Measurements from ENCODE around the gene GPR6.

GPR6 gene

GRCh38 chr6:109998159-109998785 lies 20.2 kb downstream of the GPR6 start:
- POLR2A ChIA-PET = no interaction called here
- CTCF ChIA-PET = interaction anchor here (1.2 kb wide), 1 partner anchor 12 kb away, joined by 4 read pairs; no protein-coding TSS in a partner anchor
- H3K27ac ChIP-seq (ENCODE audit: extremely low read depth, low read depth, low read length) = no peak overlapping the region

GRCh38 chr6:109999740-110000139 lies 21.6 kb downstream of the GPR6 start:
- Histone ChIP-seq H3K4me3 (ENCODE audit: low read depth, low read length) (no peak overlapping the region), H3K36me3 (ENCODE audit: control insufficient read depth in 2 of 2, insufficient read depth in 1 of 2, low read length in 2 of 2) (no peaks in the 10 kb centered on the region), H3K27ac (ENCODE audit: extremely low read depth, low read depth, low read length) (no peak overlapping the region), H3K9me3 (ENCODE audit: control insufficient read depth, insufficient read depth, low read depth, low read length) (no peaks in the 10 kb centered on the region), H3K4me1 (ENCODE audit: control insufficient read depth, insufficient read depth, low read length) (no peaks in the 10 kb centered on the region)
- POLR2A ChIA-PET = no interaction called here
- TF ChIP-seq ZNF626 (tag by site-specific recombination; IDR thresholded peaks at IDR 0.05) (no peak), SALL2 (tag by site-specific recombination; IDR thresholded peaks at IDR 0.05; ENCODE audit: borderline replicate concordance) (no peak), ZNF292 (tag by site-specific recombination; IDR thresholded peaks at IDR 0.05; ENCODE audit: borderline replicate concordance, low read depth) (no peak), ZNF202 (tag by site-specific recombination; IDR thresholded peaks at IDR 0.05; ENCODE audit: borderline replicate concordance) (no peak), ZBTB6 (tag by site-specific recombination; IDR thresholded peaks at IDR 0.05) (no peak), ZNF416 (tag by site-specific recombination; IDR thresholded peaks at IDR 0.05) (no peak), PRDM4 (tag by site-specific recombination; IDR thresholded peaks at IDR 0.05) (no peak), ZNF639 (tag by site-specific recombination; IDR thresholded peaks at IDR 0.05) (no peak), KLF8 (tag by site-specific recombination; IDR thresholded peaks at IDR 0.05) (no peak), ZNF391 (tag by site-specific recombination; IDR thresholded peaks at IDR 0.05; ENCODE audit: borderline replicate concordance, low read depth) (no peak), ZNF350 (tag by site-specific recombination; IDR thresholded peaks at IDR 0.05) (no peak), ZNF394 (tag by site-specific recombination; IDR thresholded peaks at IDR 0.05; ENCODE audit: borderline replicate concordance) (no peak), ZNF843 (tag by site-specific recombination; IDR thresholded peaks at IDR 0.05) (no peak), ZBTB20 (tag by site-specific recombination; IDR thresholded peaks at IDR 0.05) (no peak)
- CTCF ChIA-PET = interaction anchor here (1.2 kb wide), 1 partner anchor 14 kb away, joined by 4 read pairs; no protein-coding TSS in a partner anchor

More at GRCh38 chr6:109998159-109998785, 20.2 kb downstream of the GPR6 start:
- TF ChIP-seq ZNF366 (tag by site-specific recombination; conservative IDR thresholded peaks at IDR 0.05) = peak; percentile 58; the same call in 1 of the 2 replicates
- peak; percentile 95 for TF ChIP-seq REST (tag by site-specific recombination; IDR thresholded peaks at IDR 0.05)
- TF ChIP-seq ZNF155 (tag by site-specific recombination; IDR thresholded peaks at IDR 0.05) = no peak
- Histone ChIP-seq H3K4me1 (ENCODE audit: control insufficient read depth, insufficient read depth, low read length) (no peaks in the 10 kb centered on the region), H3K4me3 (ENCODE audit: low read depth, low read length) (no peak overlapping the region), H3K36me3 (ENCODE audit: control insufficient read depth in 2 of 2, insufficient read depth in 1 of 2, low read length in 2 of 2) (no peaks in the 10 kb centered on the region), H3K9me3 (ENCODE audit: control insufficient read depth, insufficient read depth, low read depth, low read length) (no peaks in the 10 kb centered on the region)
